IMR-90 (cell line): Measurements from ENCODE around the gene ATP11A. TPM values are rescaled to one million over a fixed set of nuclear protein-coding genes. Genes with fewer than 3 reads are reported as not detected.

Experiments
- ATAC-seq: fragments of 200-7000 bp; cut with Tn5 transposase; 2 replicates; pipeline ENCODE4 v1.9.1; 2020; ENCODE audit warnings: low read depth, mild to moderate bottlenecking, moderate library complexity
- BruUV-seq: library from RNA; stranded (reverse); fragments of 400-500 nt; replicated peaks from 2 replicates; lab custom pipeline; 2021; lab: Mats Ljungman, UMichigan
- CTCF ChIA-PET: fragments of 300-600 bp; formaldehyde crosslinking; extraction: SDS; loops from one replicate; lab custom pipeline; 2021; ENCODE audit warnings: antibody characterized with exemption; lab: Yijun Ruan, JAX
- POLR2A ChIA-PET: fragments of 300-600 bp; sonication (Branson Sonifier 250); formaldehyde crosslinking; loops from one replicate; lab custom pipeline; 2022; ENCODE audit warnings: antibody characterized with exemption; ENCODE audit not compliant: unreplicated experiment; lab: Charles Lee
- DNase-seq: peaks from one replicate; pipeline ENCODE4 v3.0.0; 2013
- H2AFZ ChIP-seq: replicated peaks from 2 replicates; pipeline ENCODE3; 2013; ENCODE audit warnings: low read length, mild to moderate bottlenecking; ENCODE audit not compliant: poor library complexity
- H2AK5ac ChIP-seq: 2 replicates; pipeline ENCODE4 v1.6.1; 2013; ENCODE audit warnings: low read depth, low read length, inconsistent platforms
- H2AK9ac ChIP-seq: replicated peaks from 2 replicates; pipeline ENCODE3; 2013; ENCODE audit warnings: mild to moderate bottlenecking, low read depth, low read length, moderate library complexity; ENCODE audit not compliant: poor library complexity
- H2BK120ac ChIP-seq: 2 replicates; pipeline ENCODE4 v1.6.1; 2013; ENCODE audit warnings: low read depth, low read length, inconsistent platforms
- H2BK15ac ChIP-seq: 3 replicates; pipeline ENCODE4 v1.6.1; 2013; ENCODE audit warnings: low read depth, low read length, inconsistent platforms
- H2BK20ac ChIP-seq: 2 replicates; pipeline ENCODE4 v1.6.1; 2013; ENCODE audit warnings: low read depth, mild to moderate bottlenecking, inconsistent platforms, low read length, moderate library complexity
- H2BK5ac ChIP-seq: 2 replicates; pipeline ENCODE4 v1.6.1; 2013; ENCODE audit warnings: mild to moderate bottlenecking, low read depth, low read length, inconsistent platforms; ENCODE audit not compliant: poor library complexity, severe bottlenecking
- H3K14ac ChIP-seq: replicated peaks from 2 replicates; pipeline ENCODE4 v1.6.1; 2013; ENCODE audit warnings: low read depth, low read length, inconsistent platforms
- H3K18ac ChIP-seq: 2 replicates; pipeline ENCODE4 v1.6.1; 2013; ENCODE audit warnings: low read depth, low read length, control low read depth
- H3K23ac ChIP-seq: 2 replicates; pipeline ENCODE4 v1.6.1; 2013; ENCODE audit warnings: low read depth, low read length, inconsistent platforms
- H3K27ac ChIP-seq: 2 replicates; pipeline ENCODE4 v1.5.1; 2013; ENCODE audit warnings: mild to moderate bottlenecking, control low read depth, low read length; ENCODE audit not compliant: insufficient read depth
- H3K27me3 ChIP-seq: 2 replicates; pipeline ENCODE4 v1.6.1; 2013; ENCODE audit warnings: low read length; ENCODE audit not compliant: control insufficient read depth, insufficient read depth
- H3K36me3 ChIP-seq: 2 replicates; pipeline ENCODE4 v1.6.1; 2013; ENCODE audit warnings: low read length, mixed read lengths; ENCODE audit not compliant: control insufficient read depth, insufficient read depth
- H3K4ac ChIP-seq: 2 replicates; pipeline ENCODE4 v1.6.1; 2013; ENCODE audit warnings: low read depth, low read length, inconsistent platforms
- H3K4me1 ChIP-seq: 2 replicates; pipeline ENCODE4 v1.6.1; 2013; ENCODE audit warnings: low read length, mixed read lengths; ENCODE audit not compliant: control insufficient read depth, insufficient read depth
- H3K4me2 ChIP-seq: 2 replicates; pipeline ENCODE4 v1.6.1; 2013; ENCODE audit warnings: low read depth, mild to moderate bottlenecking, control low read depth, low read length, moderate library complexity
- H3K4me3 ChIP-seq: 2 replicates; pipeline ENCODE4 v1.5.1; 2013; ENCODE audit warnings: low read depth, mild to moderate bottlenecking, control low read depth, low read length, moderate library complexity; ENCODE audit not compliant: insufficient read depth
- H3K56ac ChIP-seq: 2 replicates; pipeline ENCODE4 v1.6.1; 2013; ENCODE audit warnings: low read length, inconsistent platforms; ENCODE audit not compliant: insufficient read depth; ENCODE audit errors: extremely low read depth
- H3K79me1 ChIP-seq, 2 experiments: 2 replicates each; pipeline ENCODE4 v1.6.1; 2013; ENCODE audit warnings: low read length in 2 of 2, inconsistent platforms in 1 of 2, low read depth in 1 of 2
- H3K9ac ChIP-seq: 2 replicates; pipeline ENCODE4 v1.6.1; 2013; ENCODE audit warnings: low read depth, low read length, control low read depth
- H3K9me1 ChIP-seq: 2 replicates; pipeline ENCODE4 v1.6.1; 2013; ENCODE audit warnings: low read length, inconsistent platforms; ENCODE audit not compliant: insufficient read depth
- H3K9me3 ChIP-seq: 2 replicates; pipeline ENCODE4 v1.6.1; 2013; ENCODE audit warnings: low read length; ENCODE audit not compliant: control insufficient read depth, insufficient read depth
- H4K20me1 ChIP-seq: 2 replicates; pipeline ENCODE4 v1.6.1; 2013; ENCODE audit warnings: low read length, inconsistent platforms; ENCODE audit not compliant: insufficient read depth
- H4K5ac ChIP-seq: 2 replicates; pipeline ENCODE4 v1.6.1; 2013; ENCODE audit warnings: mild to moderate bottlenecking, low read depth, low read length, control low read depth
- H4K8ac ChIP-seq, 2 experiments: 2 replicates each; pipeline ENCODE4 v1.6.1; 2013; ENCODE audit warnings: low read depth in 2 of 2, low read length in 2 of 2, control low read depth in 1 of 2, inconsistent platforms in 1 of 2
- H4K91ac ChIP-seq: 2 replicates; pipeline ENCODE4 v1.6.1; 2013; ENCODE audit warnings: low read depth, low read length, inconsistent platforms; ENCODE audit not compliant: insufficient read depth
- BHLHE40 ChIP-seq: fragments of 150-350 bp; IDR thresholded peaks from 2 replicates; pipeline ENCODE4 v1.6.1; 2016; ENCODE audit warnings: mild to moderate bottlenecking, low read depth, low read length
- CEBPB ChIP-seq: IDR thresholded peaks from 2 replicates; pipeline ENCODE4 v1.6.1; 2012; ENCODE audit warnings: low read depth, low read length, improper control_type of control experiment
- CHD1 ChIP-seq: IDR thresholded peaks from 2 replicates; pipeline ENCODE4 v1.6.1; 2012; ENCODE audit warnings: low read depth, low read length, improper control_type of control experiment
- CTCF ChIP-seq: conservative IDR thresholded peaks from 2 replicates; pipeline ENCODE4 v1.5.1; 2012; ENCODE audit warnings: mild to moderate bottlenecking, low read depth, low read length, improper control_type of control experiment
- ELK1 ChIP-seq: fragments of 150-350 bp; IDR thresholded peaks from 2 replicates; pipeline ENCODE4 v1.6.1; 2016; ENCODE audit warnings: low read depth, mild to moderate bottlenecking, low read length, moderate library complexity, borderline replicate concordance
- FOS ChIP-seq: fragments of 150-350 bp; IDR thresholded peaks from 2 replicates; pipeline ENCODE4 v1.6.1; 2016; ENCODE audit warnings: low read depth, low read length
- MAFK ChIP-seq: IDR thresholded peaks from 2 replicates; pipeline ENCODE4 v1.6.1; 2012; ENCODE audit warnings: low read depth, low read length, improper control_type of control experiment
- MAZ ChIP-seq: IDR thresholded peaks from 2 replicates; pipeline ENCODE4 v1.6.1; 2012; ENCODE audit warnings: low read depth, mild to moderate bottlenecking, low read length, improper control_type of control experiment, moderate library complexity, borderline replicate concordance
- MXI1 ChIP-seq: IDR thresholded peaks from 2 replicates; pipeline ENCODE4 v1.6.1; 2012; ENCODE audit warnings: low read depth, mild to moderate bottlenecking, low read length, moderate library complexity, borderline replicate concordance
- NFE2L2 ChIP-seq: fragments of 150-350 bp; IDR thresholded peaks from 2 replicates; pipeline ENCODE4 v1.6.1; 2016; ENCODE audit warnings: low read depth, mild to moderate bottlenecking, low read length
- POLR2A ChIP-seq: IDR thresholded peaks from 2 replicates; pipeline ENCODE4 v1.6.1; 2012; ENCODE audit warnings: mild to moderate bottlenecking, low read depth, low read length
- RAD21 ChIP-seq: IDR thresholded peaks from 2 replicates; pipeline ENCODE4 v1.6.1; 2012; ENCODE audit warnings: low read length, improper control_type of control experiment
- RCOR1 ChIP-seq: IDR thresholded peaks from 2 replicates; pipeline ENCODE4 v1.6.1; 2012; ENCODE audit warnings: mild to moderate bottlenecking, low read length, improper control_type of control experiment; ENCODE audit not compliant: insufficient replicate concordance
- RFX5 ChIP-seq: IDR thresholded peaks from 2 replicates; pipeline ENCODE4 v1.8.0; 2012; ENCODE audit warnings: low read depth, mild to moderate bottlenecking, low read length, moderate library complexity
- SMC3 ChIP-seq: fragments of 150-350 bp; IDR thresholded peaks from 2 replicates; pipeline ENCODE4 v1.6.1; 2016; ENCODE audit warnings: low read depth, mild to moderate bottlenecking, antibody characterized with exemption, low read length, moderate library complexity
- WGBS, 2 experiments: methylation state at CpG; one replicate each; pipeline versions ENCODE4 v1.1.5 to v1.1.7; 2013; ENCODE audit warnings: missing lambda C conversion rate in 2 of 2; ENCODE audit not compliant: insufficient read length in 1 of 2; ENCODE audit errors: extremely low coverage in 2 of 2; 5-methylcytosine and 5-hydroxymethylcytosine counted together
- dilution Hi-C: fragments of 300-500 bp; cut with HindIII; formaldehyde crosslinking; loops from one replicate; pipeline ENCODE4 v1.14.3; 2018; ENCODE audit warnings: low sequenced_read_pairs; ENCODE audit not compliant: unreplicated experiment
- in situ Hi-C: fragments of 300-500 bp; cut with MboI; formaldehyde crosslinking; loops from 3 replicates; pipeline ENCODE4 v1.14.3; 2019; ENCODE audit warnings: low sequenced_read_pairs, inconsistent platforms, mixed read lengths
- intact Hi-C: fragments of 100-400 bp; cut with micrococcal nuclease; formaldehyde crosslinking; loops from 2 replicates; pipeline ENCODE4 v1.10.0; 2022
- polyA plus RNA-seq, 3 experiments: library from polyadenylated mRNA; depleted of rRNA; stranded (reverse); fragments of >200 nt; gene quantifications; 2 replicates each; pipeline ENCODE4 v1.2.3, GENCODE V29; 2012; ENCODE audit warnings: low replicate concordance in 1 of 3
- total RNA-seq: library from RNA; depleted of rRNA; stranded (reverse); fragments of >200 nt; gene quantifications from 2 replicates; pipeline ENCODE4 v1.2.3, GENCODE V29; 2012
- TF ChIP-seq, protein P1 (sequence below): fragments of 150-350 bp; IDR thresholded peaks from 2 replicates; pipeline ENCODE4 v1.6.1; 2017; ENCODE audit warnings: mild to moderate bottlenecking, antibody characterized with exemption, low read length, low read depth

Gene ATP11A
- total and polyA plus RNA-seq, 2 of the 4 experiments (the other 2 are of a cell fraction): 8.4 to 12.0 TPM

- Histone ChIP-seq H3K79me1 (peaks cover 19 to 59% of the 10 kb centered on the region in 2 experiments), H3K9me1 (peaks cover 7% of the 10 kb centered on the region; the same call in 1 of the 2 replicates), H4K5ac (no peak overlapping the region), H3K9ac (no peak overlapping the region), H2BK120ac (no peak overlapping the region), H2AK5ac (no peak overlapping the region), H4K91ac (no peak overlapping the region), H2BK5ac (no peak overlapping the region), H3K56ac (no peak overlapping the region), H3K4me2 (no peak overlapping the region), H3K14ac (no peak overlapping the region), H2AK9ac (no peak overlapping the region), H3K4me3 (no peak overlapping the region), H3K23ac (no peak overlapping the region), H2BK20ac (no peak overlapping the region), H4K20me1 (peaks cover 21% of the 10 kb centered on the region), H3K9me3 (no peaks in the 10 kb centered on the region), H3K4me1 (peaks cover 13% of the 10 kb centered on the region; the same call in 1 of the 2 replicates), H2AFZ (no peak overlapping the region), H3K27ac (no peak overlapping the region), H4K8ac (no peak overlapping the region), H3K36me3 (0 out of 2 replicates have a peak, but pooled peaks cover 1% of the 10 kb centered on the region), H3K27me3 (no peaks in the 10 kb centered on the region), H3K18ac (no peak overlapping the region), H3K4ac (no peak overlapping the region), H2BK15ac (no peak overlapping the region)
- no TSS peak for BruUV-seq
- in situ Hi-C loops: no loop called here
- ChIA-PET POLR2A (no interaction called here), CTCF (interaction anchor here (0.9 kb wide), 1 partner anchor 10 kb away, joined by 3 read pairs; no protein-coding TSS in a partner anchor)
- no peak for DNase-seq
- no peak for TF ChIP-seq RCOR1
- no peak for TF ChIP-seq BHLHE40
- no peak for TF ChIP-seq SMC3
- TF ChIP-seq, protein P1, sequence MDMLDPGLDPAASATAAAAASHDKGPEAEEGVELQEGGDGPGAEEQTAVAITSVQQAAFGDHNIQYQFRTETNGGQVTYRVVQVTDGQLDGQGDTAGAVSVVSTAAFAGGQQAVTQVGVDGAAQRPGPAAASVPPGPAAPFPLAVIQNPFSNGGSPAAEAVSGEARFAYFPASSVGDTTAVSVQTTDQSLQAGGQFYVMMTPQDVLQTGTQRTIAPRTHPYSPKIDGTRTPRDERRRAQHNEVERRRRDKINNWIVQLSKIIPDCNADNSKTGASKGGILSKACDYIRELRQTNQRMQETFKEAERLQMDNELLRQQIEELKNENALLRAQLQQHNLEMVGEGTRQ: no peak
- no peak for TF ChIP-seq POLR2A
- TF ChIP-seq MXI1: no peak
- no peak for TF ChIP-seq ELK1
- no peak for TF ChIP-seq CHD1
- no peak for TF ChIP-seq MAFK
- TF ChIP-seq NFE2L2: no peak
- no peak for TF ChIP-seq RAD21
- no peak for TF ChIP-seq CTCF
- TF ChIP-seq RFX5: no peak
- no peak for TF ChIP-seq MAZ
- TF ChIP-seq FOS: no peak
- no peak for TF ChIP-seq CEBPB
- 77% methylated on average over 6 of the region's 32 CpGs; no CpG with 5 or more reads in 1 of the 2 experiments for WGBS, 2 experiments
- no peak for ATAC-seq
- intact Hi-C loops: no loop called here
- dilution Hi-C loops: no loop called here
These were observed 12.6 kb downstream of the ATP11A start for GRCh38 chr13:112702341-112702985.
